GM19438 (cell line): Measurements from ENCODE around the gene POLN.

ENCODE experiments used
- ATAC-seq: cut with Tn5 transposase; IDR thresholded peaks from one replicate; pipeline ENCODE4 v1.9.1; 2021; ENCODE audit warnings: low read depth; ENCODE audit not compliant: unreplicated experiment

The POLN gene

GRCh38 chr4:2089222-2089621, 152.7 kb downstream of the POLN start:
- no peak for ATAC-seq

GRCh38 chr4:2087170-2087569, 154.8 kb downstream of the POLN start:
- no peak for ATAC-seq

GRCh38 chr4:2085496-2085901, 156.4 kb downstream of the POLN start:
- no peak for ATAC-seq

GRCh38 chr4:2084316-2084715, 157.6 kb downstream of the POLN start:
- no peak for ATAC-seq

- ATAC-seq: no peak
Measured at GRCh38 chr4:2083826-2084160, 158.1 kb downstream of the POLN start.

- ATAC-seq: no peak
Measured at GRCh38 chr4:2083116-2083825, 158.7 kb downstream of the POLN start.

GRCh38 chr4:2082627-2083026, 159.3 kb downstream of the POLN start:
- no peak for ATAC-seq

GRCh38 chr4:2082118-2082517, 159.8 kb downstream of the POLN start:
- ATAC-seq: no peak

- ATAC-seq: no peak
Measured at GRCh38 chr4:2081540-2081939, 160.4 kb downstream of the POLN start.

GRCh38 chr4:2080429-2081300, 161.3 kb downstream of the POLN start:
- ATAC-seq: no peak

- no peak for ATAC-seq
Measured at GRCh38 chr4:2079926-2080325, 162.0 kb downstream of the POLN start.

- ATAC-seq: no peak
Measured at GRCh38 chr4:2079006-2079405, 162.9 kb downstream of the POLN start.

- no peak for ATAC-seq
Measured at GRCh38 chr4:2078584-2078983, 163.3 kb downstream of the POLN start.

- ATAC-seq: no peak
Measured at GRCh38 chr4:2077537-2078460, 164.1 kb downstream of the POLN start.

- no peak for ATAC-seq
Measured at GRCh38 chr4:2076908-2077536, 164.9 kb downstream of the POLN start.

GRCh38 chr4:2075987-2076907, 165.7 kb downstream of the POLN start:
- no peak for ATAC-seq

- ATAC-seq: no peak
Measured at GRCh38 chr4:2075171-2075986, 166.5 kb downstream of the POLN start.

GRCh38 chr4:2074588-2074987, 167.3 kb downstream of the POLN start:
- ATAC-seq: no peak
